Stimulated activated CD4-positive, alpha-beta T cell treated with anti-CD3 and anti-CD28 coated beads, Interleukin-15, amount 100 ng/mL, for 24 hours (primary cell): ENCODE measurements around the gene VAV3.

Source experiments
- DNase-seq: peaks from one replicate; pipeline ENCODE4 v3.0.0-alpha.2; 2020

The VAV3 gene

GRCh38 chr1:107829036-107829770 lies 135.8 kb downstream of the VAV3 start:
- DNase-seq = no peak

- DNase-seq = no peak
Observed at GRCh38 chr1:107824946-107825345, 140.0 kb downstream of the VAV3 start.

DNA sequence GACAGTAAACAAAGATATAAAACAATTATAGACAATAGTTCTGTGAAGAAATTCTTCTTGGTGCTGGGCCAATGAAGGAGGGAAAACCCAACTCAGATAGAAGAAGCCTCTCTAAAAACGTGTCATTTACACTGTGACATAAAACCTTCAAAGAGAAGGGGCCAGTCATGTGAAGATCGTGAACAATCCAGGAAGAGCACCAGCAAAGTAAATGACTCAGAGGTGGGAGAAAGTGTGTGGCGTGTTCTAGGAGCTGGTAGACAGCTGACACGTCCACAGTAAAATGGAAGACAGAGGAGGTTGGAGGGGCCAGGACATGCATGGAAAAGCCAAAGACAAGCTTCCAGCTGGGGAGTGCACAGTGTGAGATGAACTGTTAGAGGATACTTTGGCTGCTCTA lies 143.6 kb downstream of the VAV3 start:
- DNase-seq = peak; percentile 41

- DNase-seq = no peak
Observed at GRCh38 chr1:107820801-107821200, 144.2 kb downstream of the VAV3 start.

DNA sequence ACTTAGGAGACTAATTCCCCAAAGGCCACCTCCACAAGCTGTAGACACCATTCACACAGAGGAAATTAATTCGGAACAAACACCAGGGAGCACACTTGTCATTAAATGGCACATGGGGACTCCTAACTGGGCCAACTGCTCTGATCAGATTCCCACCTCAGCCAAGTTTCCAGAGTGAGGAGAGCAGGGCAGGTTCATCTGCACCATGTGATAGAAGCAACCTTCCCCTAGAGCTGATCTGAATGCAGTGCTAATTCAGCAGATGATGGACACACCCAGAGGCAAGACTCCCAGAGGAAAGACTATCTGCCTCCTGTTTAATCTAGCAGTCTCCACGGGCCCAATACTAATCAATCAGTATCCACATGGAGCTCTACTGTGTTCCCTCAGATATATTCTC lies 147.0 kb downstream of the VAV3 start:
- DNase-seq = no peak

DNA sequence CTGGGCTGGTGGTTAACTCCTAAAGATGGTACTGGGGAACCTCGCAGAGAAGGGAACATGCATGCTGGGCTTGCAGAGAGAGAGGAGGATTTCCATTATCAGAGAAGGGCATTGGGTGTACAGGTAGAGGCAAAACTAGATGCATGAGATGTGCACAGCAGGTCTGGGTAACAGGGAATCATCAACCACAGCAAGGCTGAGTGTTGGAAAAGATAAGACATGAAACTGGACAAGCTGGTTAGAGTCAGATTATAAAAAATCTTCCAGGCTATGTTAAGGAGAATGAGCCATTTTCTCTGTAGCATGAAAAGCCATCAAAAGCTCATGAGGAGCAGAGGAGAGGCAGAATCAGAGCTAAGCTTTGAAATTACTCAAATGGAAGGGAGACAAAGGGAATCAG lies 147.8 kb downstream of the VAV3 start:
- no peak for DNase-seq

GRCh38 chr1:107810291-107810951 lies 154.6 kb downstream of the VAV3 start:
- no peak for DNase-seq

GRCh38 chr1:107807855-107808254 lies 157.1 kb downstream of the VAV3 start:
- no peak for DNase-seq

- no peak for DNase-seq
Observed at GRCh38 chr1:107807405-107807804, 157.6 kb downstream of the VAV3 start.

DNA sequence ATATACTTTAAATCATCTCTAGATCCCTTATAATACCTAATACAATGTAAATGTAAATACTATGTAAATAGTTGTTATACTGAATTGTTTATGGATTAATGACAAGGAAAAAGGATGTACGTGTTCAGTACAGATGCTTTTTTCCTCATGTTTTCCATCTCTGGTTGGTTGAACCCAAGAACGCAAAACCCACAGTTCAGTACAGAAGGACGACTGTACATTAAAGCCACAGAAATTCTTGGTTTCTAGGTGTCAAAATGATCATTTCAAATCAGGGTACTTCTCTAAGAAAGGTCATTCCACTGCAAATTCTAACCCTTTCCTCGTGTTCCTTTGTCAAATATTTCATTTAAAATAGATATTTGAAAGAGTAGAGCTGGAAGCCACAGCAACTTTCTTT lies 158.1 kb downstream of the VAV3 start:
- no peak for DNase-seq

DNA sequence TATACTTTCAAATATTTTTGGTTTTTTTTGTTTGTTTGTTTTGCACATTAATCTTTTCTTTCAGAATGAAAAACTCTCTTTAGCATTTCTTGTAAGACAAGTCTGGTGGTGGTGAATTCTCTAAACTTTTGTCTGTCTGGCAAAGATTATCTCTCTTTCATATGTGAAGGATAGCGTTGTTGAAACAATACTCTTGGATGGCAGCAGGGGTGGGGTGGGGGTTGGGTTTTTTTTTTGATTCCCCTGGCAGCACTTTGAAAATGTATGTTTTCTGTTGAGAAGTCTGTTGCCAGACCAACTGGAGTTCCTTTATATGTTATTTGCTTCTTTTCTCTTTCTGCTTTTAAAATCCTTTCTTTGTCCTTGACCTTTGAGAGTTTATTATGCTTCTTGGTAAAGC lies 160.2 kb downstream of the VAV3 start:
- no peak for DNase-seq

DNA sequence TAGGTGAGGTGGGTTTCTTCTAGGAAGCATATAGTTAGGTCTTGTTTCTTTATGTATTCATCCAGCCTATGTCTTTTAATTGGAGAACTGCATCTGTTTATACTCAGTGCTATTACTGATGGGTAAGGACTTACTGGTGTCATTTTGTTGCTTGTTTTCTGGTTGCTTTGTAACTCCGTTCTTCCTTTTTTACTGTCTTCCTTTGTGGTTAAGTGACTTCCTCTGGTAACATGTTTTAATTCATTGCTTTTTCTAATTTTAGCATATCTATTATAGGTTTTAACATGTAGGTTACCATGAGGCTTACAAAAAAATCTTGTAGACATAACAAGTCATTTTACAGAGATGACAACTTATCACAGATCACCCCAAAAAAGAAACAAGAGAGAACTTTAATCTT lies 160.8 kb downstream of the VAV3 start:
- DNase-seq = no peak

- no peak for DNase-seq
Observed at GRCh38 chr1:107803579-107803978, 161.4 kb downstream of the VAV3 start.

GRCh38 chr1:107802654-107803053 lies 162.3 kb downstream of the VAV3 start:
- DNase-seq = no peak

GRCh38 chr1:107795994-107796393 lies 169.0 kb downstream of the VAV3 start:
- DNase-seq = no peak

GRCh38 chr1:107795441-107795840 lies 169.5 kb downstream of the VAV3 start:
- no peak for DNase-seq

DNA sequence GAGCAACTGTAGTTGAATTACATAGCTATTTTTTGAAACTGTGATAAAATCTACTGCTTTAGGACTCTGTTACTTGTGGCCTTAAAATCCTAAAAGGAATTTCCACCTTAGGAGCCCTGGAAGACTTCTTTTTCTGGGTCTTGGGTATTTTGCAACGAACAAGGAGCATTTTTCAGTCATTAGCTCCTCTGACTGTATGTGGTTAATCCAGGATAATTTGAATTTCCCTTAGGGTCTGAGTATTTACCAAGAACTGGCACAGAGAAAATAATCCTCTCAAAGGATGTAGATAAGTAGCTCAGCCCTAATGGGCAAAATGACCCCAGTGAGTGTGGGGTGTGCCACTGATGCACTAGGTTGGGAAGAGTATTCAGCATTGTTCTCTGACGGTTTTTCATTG lies 170.4 kb downstream of the VAV3 start:
- no peak for DNase-seq

DNA sequence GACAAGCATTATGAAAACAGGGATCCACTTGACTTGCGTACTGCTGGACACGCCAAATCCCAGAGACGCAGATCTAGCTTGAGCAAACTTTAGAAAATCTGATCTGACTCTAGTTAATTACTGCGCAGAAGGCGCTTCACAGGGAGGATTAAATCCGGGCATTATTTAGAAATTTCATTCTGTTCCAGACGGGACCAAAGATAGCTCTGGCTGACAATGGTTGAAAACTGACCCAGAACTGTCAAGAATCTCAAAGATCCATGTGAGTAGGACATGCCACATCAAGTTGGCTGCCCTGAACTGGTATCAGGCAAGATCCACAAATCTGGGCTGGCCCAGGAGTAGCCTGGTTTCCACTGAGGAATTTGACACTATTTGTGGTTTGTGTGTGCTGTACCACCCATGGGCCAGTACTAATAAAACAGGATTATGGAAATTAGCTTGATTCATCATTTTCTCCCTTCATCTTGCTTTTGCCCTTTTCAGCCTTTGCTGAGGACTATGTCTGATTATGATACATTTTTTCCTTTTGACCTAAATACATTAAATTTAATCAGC lies 171.0 kb downstream of the VAV3 start:
- no peak for DNase-seq

GRCh38 chr1:107791348-107791747 lies 173.6 kb downstream of the VAV3 start:
- no peak for DNase-seq

DNA sequence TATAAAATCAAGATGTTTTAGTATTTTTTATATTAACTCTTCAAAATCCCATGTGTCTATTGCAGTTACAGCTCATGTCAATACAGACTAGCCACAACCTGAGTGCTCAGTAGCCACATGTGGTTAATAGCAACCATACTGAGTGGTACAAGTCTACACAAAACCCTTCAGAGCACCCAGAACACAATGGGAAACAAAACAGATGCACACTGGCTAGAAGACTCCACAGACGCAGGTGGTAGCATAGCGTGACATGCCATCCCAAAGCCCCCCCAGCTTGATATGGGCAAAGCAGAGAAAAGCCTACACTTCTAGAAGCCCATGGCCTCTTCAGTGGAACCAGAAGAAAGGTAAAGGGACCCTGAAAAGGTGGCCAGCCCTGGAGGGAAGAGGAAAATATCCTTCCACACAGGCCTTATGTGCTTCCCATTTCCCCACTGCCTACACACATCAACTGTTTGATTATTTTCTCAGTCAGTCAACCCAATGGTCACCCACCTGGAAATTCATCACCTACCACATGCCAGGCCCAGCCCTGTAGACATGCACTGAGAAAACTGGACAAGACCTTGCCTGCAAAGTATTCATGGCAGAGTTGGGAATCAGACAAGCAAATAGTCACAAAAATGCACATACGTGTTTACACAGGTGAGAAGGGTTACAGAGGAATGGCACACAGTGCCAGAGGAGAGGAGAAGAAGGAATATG lies 175.0 kb downstream of the VAV3 start:
- no peak for DNase-seq

DNA sequence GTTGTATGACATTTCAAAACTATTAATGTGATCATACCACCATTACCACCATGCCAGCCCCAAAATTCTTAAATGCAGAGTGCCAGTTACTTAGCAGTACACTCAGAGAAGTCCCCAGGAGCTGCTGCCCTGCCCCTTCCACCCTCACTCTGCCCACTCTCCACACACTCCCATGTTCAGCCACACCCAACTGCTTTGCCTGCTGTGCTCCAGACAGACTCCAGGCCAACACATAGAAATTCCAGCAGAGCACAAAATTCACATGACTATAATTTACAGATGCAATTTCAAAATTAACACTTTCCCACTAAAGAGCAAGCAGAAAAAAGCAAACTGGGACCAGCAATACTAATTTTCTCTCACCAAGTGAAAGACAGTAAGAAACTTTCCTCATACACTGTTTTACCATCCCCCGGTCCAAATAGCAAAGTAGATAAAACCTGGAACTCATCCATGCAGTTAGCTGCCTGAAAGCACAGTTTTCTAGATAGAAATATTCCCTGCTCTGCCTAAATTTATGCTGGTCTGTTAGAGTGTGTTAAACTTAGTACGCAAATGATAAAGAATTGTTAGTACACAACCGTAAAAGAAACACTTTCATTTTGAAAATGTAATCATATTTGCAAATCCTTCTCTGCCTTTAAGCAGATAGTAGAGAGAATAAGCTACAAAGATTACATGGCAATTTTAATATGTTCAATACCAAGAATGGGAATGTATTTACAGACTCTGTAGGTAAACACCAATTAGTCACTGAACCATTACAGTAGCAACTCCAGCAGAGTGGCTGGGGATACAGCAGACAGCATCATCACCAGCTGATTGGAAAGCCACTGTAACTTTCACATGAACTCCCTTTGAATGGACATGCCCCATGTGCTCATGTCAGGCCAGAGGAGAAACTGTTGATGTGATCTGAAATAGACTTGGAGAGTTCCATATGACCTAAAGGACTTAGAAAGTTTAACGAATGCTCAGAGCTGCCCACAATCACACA lies 176.5 kb downstream of the VAV3 start:
- DNase-seq = no peak

GRCh38 chr1:107787299-107787698 lies 177.7 kb downstream of the VAV3 start:
- peak; percentile 28 for DNase-seq
